Right ventricle myocardium inferior (tissue), 1 donor: ENCODE data around the gene NOX5. TPM values are rescaled to one million over a fixed set of nuclear protein-coding genes. Genes with fewer than 3 reads are reported as not detected.
A peak's percentile ranks its signal among the peaks of the same experiment; 100 is the strongest.

Experiments
- ATAC-seq: fragments of 200-7000 bp; cut with Tn5 transposase; one replicate; pipeline ENCODE4 v1.9.1; 2020; ENCODE audit warnings: mild to moderate bottlenecking, moderate library complexity
- DNase-seq: peaks from one replicate; pipeline ENCODE4 v3.0.0; 2021; ENCODE audit errors: missing footprints
- intact Hi-C: fragments of 100-400 bp; cut with DNase I; formaldehyde crosslinking; loops from one replicate; pipeline ENCODE4 v1.11.0; 2022
- total RNA-seq: library from RNA; stranded (reverse); fragmentation: NEBNext Ultra II Directional; extraction: Animal tissue kit (Norgen Biotek cat#: 25700); gene quantifications from one replicate; pipeline ENCODE4 v1.2.1, GENCODE V29; 2021
- donor health status: DM: no; HTN: yes; CAD: no; lungs with severe emphysema.

NOX5 gene
- total RNA-seq, 1 donor from 2014 or later: not detected

DNA sequence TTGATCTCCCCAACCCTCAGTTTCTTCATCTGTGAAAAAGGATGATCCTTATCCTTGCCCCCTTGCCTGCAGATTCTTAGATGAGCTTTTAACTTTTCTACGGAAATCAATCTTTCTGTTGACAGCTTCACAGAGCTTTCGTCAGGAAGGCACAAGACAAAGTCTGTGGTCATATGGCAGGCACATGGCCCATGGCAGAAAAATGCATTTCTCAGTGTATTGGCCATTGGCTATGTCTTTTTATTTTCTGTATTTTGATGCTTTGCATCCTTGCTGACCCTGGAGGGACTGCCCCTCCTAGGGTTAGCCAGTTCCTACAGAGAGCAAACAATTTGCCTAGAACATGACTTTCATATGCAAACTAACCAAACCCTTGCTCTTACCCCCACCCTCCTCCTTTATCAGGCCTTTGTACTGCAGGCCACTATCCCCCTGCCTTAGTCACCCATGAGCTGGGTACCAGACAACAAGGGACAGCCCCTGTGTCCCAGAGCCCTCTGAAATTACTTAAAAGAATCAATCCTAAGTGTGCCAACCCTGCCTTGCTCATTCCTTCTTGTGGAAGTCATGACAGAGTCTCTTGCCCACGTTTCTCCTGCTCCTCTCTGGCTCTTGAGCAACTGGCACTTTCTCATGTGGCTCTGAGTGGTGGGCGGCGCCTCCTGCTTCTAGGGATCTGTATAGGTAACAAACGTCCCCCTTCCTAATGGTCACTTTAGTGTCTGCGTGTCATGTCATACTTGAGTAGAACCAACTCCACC is 24.1 kb upstream of the NOX5 start:
- intact Hi-C loops: no loop called here
- ATAC-seq (no peak), DNase-seq (no peak)

DNA sequence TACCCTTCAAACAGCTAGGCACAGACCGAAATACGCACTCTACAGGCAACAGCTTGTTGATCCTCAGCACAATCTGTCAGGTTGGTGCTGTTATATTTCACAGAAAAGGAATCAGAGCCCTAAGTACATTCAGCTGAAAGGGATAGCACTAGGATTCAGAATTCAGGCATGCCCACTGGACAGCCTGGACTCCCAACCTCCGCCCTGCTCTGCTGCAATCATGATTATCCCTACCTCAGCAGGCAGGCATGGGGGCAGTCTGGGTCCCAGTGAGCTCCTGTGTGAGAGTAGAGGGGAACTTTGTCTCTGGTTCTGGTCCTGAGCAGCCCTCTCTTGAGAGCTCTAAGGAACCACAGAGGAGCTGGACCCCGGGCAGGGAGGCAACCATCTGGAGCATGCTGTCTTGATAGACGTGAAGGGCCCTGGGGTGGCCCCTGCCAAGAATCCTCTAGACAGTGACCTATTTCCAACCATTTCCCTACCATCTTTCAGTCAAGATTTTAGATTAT is 23.4 kb upstream of the NOX5 start:
- intact Hi-C loops: no loop called here
- no peak for DNase-seq
- no peak for ATAC-seq

DNA sequence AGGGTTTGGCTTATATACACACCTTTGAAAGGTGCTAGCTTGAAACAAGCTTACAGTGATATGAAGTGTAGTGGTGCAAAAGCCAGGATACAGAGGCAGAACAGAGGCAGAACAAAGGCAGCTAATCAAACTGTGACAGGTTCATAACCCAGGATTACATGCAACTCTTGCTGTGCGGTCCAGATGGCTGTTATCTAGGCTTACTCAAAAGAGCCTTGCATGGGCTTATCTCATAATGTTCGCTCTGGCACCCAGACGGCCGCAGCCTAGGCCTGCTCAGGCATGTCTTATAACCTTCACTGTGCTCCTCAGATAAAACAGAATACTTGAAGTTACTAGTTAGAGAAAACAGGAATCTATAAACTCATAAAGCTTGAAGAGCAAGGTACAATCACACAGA is 22.8 kb upstream of the NOX5 start:
- peak; percentile 54 for ATAC-seq
- intact Hi-C loops: no loop called here
- no peak for DNase-seq

DNA sequence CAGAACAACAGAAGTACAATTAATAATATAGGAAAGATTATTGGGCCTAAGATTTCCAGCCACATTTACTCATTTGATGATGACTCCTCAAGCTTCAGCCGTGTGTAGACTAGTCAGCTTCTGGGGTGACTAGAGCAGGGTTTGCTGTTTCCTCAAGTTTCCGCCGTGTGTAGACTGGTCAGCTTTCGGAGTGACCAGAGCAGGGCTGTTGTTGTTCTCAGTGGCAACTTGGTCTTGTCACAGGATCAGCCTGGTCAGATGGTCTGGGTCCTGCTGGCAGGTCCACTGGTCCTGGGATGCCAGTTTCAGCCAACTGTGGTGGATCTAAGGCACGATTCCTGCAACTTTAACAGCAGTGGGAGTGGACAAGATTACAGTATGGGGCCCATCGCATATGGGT is 21.8 kb upstream of the NOX5 start:
- ATAC-seq (no peak), DNase-seq (no peak)
- intact Hi-C loops: no loop called here

DNA sequence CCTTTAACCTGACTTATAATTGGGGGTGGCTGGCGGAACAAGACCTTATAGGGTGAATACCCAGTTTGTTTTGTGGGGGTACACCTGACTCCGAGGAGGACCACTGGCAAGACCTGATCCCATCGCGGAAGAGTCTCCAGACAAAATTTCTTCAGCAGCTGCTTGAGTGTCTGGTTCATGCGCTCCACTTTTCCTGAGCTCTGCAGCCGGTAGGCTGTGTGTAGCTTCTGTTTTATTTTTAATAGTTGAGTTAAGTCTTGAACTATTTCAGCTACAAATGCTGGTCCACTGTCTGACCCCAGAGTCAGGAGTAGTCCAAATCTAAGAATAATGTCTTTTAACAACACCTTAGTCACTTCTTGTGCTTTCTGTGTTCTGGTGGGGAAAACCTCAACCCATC is 21.2 kb upstream of the NOX5 start:
- ATAC-seq: no peak
- intact Hi-C loops: no loop called here
- no peak for DNase-seq

DNA sequence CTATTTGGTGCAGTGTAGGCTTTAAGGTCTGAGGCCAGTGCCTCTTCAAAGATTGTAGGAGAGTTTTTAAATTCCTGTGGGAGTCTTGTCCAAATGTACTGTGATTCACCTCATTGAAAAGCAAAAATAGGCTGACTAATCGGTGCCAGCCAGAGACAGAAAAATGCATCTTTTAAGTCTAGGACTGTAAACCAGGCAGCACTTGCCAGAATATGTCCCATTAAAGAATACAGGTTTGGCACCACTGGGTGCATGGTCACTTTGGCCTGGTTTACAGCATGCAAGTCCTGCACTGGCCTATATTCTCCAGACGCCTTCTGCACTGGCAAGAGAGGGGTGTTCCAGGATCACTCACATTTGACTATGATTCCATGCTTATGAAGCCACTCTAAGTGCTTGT is 20.3 kb upstream of the NOX5 start:
- intact Hi-C loops: no loop called here
- no peak for DNase-seq
- no peak for ATAC-seq

DNA sequence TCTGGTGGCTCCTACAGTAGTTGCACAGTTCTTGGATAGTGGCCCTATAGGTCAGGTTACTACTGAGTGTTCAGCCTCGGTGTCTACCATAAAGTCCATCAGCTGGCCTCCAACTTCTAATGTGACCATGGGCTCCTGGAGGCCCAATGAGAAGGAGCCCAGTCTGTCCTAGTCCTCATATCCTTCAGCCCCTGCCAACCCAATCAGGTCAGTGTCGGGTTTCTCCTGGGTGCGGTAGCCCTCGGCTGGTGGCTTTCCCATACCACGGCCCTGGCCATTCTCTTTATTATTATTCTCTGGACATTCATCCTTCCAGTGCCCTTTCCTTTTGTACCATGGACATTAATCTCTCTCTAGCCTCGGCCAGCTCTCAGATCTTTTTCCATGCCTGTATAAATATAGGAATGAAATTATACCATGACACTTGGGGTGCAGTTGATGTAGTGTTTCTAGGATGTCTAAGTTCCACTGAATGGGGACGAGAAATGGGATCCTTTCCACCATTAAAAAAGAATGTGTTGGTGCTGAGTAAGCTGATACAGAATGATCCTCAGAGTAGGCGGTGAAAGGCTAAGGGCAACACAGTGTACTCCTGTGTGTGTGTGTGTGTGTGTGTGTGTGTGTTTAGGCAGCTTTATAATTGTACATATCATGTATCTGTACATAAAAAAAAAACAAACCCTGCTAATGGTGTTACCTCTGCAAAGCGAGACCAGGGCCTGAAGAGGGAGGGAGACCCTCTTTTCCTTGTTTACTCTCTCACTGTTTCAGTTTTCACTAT is 19.3 kb upstream of the NOX5 start:
- no peak for ATAC-seq
- DNase-seq: no peak
- intact Hi-C loops: no loop called here

DNA sequence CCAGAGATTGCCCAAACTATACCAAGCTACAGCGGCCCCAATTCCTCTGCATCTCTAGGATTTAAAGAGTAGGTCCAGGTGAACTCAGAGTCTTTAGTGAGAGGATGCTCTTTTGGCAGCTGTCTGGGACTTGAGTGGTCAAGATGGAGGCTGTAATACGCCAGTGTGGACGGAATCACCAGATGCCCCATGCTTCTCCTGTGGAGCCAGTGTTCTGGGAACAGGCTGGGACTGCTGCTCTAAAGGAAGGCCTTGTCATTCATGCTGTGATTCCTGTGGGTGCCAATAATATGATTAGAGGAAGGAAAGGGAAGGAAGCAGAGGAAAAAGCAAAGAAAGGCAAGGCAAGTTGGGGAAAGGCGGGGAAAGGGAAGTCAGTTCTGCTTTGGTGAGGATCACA is 17.4 kb upstream of the NOX5 start:
- ATAC-seq (no peak), DNase-seq (no peak)
- intact Hi-C loops: no loop called here

DNA sequence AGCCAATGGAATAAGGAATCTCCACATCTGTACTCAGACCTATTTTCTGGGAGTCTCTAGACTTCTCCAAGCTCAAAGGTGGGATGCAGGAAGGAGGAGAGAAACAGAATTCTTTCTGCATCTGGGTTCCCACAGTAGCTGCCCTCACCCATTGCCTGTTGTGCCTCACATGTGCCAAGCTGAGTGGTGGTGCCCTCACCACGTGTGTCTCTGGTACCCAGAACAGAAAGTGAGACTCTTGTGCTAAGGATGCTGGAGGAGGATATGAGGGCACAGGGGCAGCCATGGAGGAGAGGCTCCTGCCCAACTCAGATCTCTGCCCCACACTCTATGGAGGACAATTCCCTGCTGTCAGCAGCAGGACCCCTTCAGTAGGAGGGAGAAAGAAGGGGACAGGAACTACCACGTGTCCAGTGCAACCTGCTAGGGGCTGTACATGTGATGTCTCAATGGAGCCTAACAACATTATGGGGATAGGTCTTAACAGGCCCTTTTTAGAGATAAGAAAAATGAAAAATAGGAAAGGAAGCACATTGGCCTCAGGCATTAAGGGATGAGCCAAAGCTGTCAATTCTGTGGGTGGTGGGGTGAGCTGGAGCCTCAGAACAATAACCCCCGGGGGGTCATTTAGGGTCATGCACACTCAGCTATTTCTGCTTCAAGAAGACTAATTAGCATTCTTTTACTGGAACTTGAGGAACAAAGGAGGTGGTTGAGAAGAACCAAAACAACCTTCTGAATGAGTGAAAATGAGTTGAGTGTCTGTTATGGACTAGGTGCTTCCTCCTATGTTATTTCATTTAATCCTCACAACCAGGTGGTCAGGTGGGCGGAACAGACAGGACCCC is 16.3 kb upstream of the NOX5 start:
- ATAC-seq (no peak), DNase-seq (no peak)
- intact Hi-C loops: no loop called here

DNA sequence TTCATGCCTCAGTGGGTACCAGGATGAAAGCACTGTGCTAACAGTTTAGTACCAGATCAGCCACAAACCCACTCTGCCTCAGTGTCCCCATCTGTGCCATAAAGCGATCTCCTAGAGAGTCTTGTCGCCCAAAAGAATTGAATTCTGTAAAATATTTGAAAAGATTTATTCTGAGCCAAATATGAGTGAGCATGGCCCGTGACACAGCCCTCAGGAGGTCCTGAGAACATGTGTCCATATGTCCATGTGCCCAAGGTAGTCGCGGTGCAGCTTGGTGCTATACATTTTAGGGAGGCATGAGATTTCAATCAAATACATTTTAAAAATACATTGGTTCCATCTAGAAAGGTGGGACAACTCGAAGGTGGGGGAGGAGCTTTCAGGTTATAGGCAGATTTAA is 15.4 kb upstream of the NOX5 start:
- intact Hi-C loops: no loop called here
- no peak for DNase-seq
- ATAC-seq: no peak

DNA sequence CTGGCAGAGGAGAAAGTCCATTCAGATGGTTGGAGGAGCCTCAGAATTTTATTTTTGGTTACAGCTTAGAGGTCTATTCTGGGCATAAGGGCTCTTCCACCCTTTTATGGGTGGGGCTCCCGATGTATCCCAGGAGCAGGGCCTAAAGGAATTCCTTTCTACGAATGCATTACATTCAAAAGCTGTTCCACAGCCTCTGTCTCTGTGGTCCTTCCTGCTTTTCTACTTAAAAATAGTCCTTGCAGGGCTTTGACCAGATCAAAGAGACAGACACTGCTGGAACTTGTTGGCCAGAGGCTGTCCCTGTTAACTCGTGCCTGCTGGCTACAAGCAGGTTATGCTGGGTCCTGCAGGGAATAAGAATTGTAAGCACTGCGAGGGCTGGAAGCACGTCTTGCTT is 14.4 kb upstream of the NOX5 start:
- intact Hi-C loops: no loop called here
- DNase-seq (no peak), ATAC-seq (peak; percentile 58)

DNA sequence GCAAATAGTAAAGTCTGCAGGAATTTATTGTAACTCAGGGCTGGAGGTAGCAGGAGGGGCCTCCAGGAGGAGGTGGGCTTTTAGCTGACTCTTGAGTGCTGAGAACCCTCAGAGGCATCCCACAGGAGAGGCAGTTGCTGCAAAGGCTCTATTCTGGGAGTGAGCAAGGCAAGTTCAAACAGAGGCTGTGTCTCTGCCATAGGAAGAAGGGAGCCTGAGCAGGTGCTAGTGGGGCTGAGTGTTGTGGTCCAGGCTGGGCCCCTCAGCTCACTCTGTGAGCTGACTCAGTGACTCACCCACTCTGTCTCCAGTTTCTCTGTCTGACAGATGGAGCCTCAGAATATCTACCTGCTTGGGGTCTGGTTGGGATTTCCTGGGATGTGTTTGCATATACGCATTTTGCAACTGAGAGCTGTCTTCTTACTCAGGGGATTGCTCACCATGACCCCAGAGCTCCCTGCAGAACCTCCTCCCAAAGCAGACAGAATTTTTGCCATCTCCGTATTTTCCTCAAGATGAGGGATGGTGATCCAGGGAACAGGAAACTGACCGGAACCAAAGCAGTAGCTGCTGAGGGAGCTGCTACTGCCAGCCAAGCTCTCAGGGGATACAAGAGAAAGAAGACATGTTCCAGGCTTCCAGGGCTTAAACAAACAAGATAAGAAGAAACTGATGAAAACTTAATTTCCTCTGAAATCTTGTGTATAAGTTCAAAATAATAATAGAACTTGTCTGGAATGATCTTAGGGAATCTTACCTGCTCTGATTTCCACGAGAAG is 13.6 kb upstream of the NOX5 start:
- intact Hi-C loops: no loop called here
- ATAC-seq (no peak), DNase-seq (no peak)

DNA sequence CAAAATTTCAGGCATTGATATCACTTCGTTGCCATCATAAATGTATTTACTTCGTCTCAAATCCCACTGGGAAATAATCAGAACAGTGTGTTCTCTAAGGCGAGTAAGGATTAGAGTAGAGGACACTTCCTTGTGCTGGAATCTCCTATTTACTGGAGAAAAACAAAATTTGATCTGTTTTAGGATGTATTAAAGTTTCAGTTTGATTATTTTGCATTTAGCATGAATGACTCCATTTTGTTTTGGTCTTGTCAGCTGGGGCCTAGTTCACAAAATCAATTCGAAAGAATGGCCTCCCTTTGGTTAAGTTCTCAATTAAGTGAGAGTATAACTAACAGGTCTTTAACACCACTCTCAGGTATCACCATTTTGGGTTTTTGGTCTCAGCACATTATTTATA is 11.7 kb upstream of the NOX5 start:
- intact Hi-C loops: no loop called here

DNA sequence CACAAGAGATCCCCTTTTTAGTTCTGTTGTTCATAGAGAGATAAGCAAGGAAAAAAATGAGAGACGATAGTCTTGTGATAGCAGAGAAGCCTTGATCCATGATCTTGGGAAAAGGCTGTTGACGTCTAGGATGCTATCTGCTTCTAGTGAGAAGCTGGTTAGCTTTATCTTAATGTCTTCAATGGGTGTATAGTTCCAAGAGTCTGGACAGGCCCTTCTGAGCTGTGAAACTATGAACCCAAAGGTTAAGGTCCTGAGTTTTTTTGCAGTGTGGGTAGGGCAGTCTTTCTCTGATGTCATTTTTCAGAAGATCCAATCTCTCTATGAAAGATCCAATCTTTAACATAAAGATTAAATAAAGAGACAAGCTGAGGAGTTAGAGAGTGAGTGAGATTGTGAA is 10.5 kb upstream of the NOX5 start:
- ATAC-seq (no peak), DNase-seq (no peak)
- intact Hi-C loops: no loop called here

More for the DNA sequence above, 11.7 kb upstream of the NOX5 start:
- ATAC-seq (no peak), DNase-seq (no peak)

DNA sequence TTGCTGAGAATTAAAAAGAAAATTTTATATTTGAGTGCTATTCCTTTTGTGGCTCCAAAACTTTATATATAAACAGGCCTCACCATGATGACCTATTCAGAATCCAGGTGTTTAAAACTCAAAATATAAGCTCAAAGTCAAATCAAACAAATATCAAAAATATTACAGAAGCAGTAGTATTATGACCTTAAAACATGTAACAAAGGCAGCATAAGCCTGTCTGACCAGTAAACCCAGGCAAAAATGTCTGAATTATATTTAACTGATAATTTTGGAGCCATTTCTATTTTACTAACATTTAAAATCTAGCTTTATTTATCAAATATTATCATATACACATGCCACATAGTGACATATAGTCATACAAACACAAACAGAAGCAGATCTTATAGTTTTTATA is 6.4 kb upstream of the NOX5 start:
- ATAC-seq (no peak), DNase-seq (no peak)
- intact Hi-C loops: no loop called here

DNA sequence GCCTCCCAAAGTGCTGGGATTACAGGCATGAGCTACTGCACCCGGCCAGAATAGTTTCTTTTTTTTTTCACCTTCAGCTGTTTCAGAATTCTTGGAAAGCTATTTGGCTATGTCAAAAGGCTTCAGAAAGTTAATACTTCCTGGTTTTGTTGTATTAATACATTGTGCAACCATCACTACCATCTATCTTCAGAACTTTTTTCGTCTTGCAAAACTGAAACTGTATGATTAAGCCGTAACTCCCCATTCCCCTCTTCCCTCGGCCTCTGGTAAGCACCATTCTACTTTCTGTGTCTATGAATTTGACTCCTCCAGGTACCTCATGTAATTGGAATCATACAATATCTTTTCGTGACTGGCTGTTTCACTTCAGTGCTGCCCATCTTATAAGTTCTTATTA is 5.2 kb upstream of the NOX5 start:
- ATAC-seq (no peak), DNase-seq (no peak)
- intact Hi-C loops: no loop called here

DNA sequence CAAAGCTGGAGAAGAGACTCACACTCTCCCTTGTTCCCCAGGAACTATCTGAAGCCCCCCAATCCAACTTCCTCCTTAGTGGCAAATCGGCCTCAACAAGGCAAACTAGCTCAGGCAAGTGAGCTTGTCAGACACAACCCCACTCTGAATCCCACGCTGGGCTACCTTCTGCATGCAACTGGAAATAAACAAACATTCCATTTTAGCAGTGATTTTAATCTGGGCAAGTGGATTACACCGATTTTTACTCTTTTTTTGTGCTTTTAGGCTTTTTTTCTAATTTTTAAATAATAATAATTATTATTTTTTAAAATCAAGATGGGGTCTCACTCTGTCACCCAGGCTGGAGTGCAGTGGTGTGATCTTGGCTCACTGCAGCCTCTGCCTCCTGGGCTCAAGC is 2.9 kb upstream of the NOX5 start:
- intact Hi-C loops: no loop called here
- ATAC-seq: no peak
- DNase-seq: no peak

DNA sequence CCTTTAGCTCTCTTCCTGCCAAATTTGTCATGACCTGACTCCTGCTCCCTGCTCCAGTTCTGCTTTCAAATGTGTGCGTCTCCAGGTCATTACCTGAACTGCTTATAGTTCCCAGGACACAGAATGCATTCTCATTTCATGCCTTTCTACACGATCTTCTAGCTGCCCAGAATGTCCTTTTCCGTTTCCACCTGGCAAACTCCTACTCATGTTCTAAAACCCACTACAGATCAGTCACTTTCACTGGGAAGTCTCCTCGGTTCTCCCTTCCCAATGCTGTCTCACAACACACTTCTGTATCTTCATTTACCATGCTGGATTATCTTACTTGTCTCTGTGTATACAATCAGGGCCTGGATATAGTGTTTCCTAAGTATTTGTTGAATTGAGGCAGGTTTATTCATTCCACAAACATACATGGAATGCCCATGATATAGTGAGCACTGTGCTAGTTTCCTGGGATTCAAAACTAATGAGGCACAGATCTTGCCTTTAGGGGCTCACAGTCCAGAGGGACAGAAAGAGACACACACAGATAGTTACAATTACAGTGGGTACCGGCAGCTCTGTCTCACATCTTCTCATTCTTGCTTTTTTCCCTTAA is 1.6 kb upstream of the NOX5 start:
- ATAC-seq: no peak
- intact Hi-C loops: no loop called here

More for the DNA sequence above, 1.6 kb upstream of the NOX5 start:
- no peak for DNase-seq
